PC-9 (cell line): ENCODE results near the gene B3GAT1.

Experiments used
- EZH2 ChIP-seq: fragments of 200-600 bp; sonication (generic); IDR thresholded peaks from 2 replicates; pipeline ENCODE4 v1.8.0; 2017; ENCODE audit warnings: antibody characterized with exemption, low read depth
- TF ChIP-seq, protein P1 (sequence below): fragments of 200-600 bp; sonication (generic); conservative IDR thresholded peaks from 2 replicates; pipeline ENCODE4 v1.6.1; 2017; ENCODE audit warnings: mixed run types, antibody characterized with exemption, mild to moderate bottlenecking, moderate library complexity

DNA sequence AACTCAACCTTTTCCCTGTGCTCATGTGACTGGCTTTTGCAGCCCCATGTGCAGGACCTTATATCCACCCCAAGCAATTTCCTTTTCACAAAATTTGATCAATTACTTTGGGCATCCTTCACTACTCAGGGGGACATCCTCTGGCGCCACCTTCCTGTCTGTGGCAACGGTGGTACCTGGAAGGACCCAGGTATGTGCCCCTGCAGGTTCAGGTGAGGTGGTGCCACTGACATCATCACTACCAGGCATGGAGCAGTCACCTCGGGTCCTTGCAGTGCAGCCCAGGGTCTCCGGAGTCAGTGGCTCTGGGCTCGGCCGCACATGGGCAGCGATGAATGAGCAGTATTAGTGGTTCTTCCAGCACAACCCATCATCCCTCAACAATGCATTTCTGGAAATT, 37.7 kb upstream of the B3GAT1 start:
- TF ChIP-seq, protein P1, sequence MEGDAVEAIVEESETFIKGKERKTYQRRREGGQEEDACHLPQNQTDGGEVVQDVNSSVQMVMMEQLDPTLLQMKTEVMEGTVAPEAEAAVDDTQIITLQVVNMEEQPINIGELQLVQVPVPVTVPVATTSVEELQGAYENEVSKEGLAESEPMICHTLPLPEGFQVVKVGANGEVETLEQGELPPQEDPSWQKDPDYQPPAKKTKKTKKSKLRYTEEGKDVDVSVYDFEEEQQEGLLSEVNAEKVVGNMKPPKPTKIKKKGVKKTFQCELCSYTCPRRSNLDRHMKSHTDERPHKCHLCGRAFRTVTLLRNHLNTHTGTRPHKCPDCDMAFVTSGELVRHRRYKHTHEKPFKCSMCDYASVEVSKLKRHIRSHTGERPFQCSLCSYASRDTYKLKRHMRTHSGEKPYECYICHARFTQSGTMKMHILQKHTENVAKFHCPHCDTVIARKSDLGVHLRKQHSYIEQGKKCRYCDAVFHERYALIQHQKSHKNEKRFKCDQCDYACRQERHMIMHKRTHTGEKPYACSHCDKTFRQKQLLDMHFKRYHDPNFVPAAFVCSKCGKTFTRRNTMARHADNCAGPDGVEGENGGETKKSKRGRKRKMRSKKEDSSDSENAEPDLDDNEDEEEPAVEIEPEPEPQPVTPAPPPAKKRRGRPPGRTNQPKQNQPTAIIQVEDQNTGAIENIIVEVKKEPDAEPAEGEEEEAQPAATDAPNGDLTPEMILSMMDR = no peak
- TF ChIP-seq EZH2 = no peak
